CD4-positive, alpha-beta memory T cell (primary cell): ENCODE data around the gene SIX1. TPM values are rescaled to one million over a fixed set of nuclear protein-coding genes. Genes with fewer than 3 reads are reported as not detected.

Experiments
- CTCF ChIA-PET: fragments of 350-600 bp; sonication (Branson Sonifier 250); formaldehyde crosslinking; loops from one replicate; lab custom pipeline; 2021; ENCODE audit warnings: inconsistent platforms; ENCODE audit not compliant: partially characterized antibody; lab: Charles Lee
- POLR2A ChIA-PET: fragments of 350-600 bp; sonication (Branson Sonifier 250); formaldehyde crosslinking; loops from one replicate; lab custom pipeline; 2021; ENCODE audit not compliant: partially characterized antibody; lab: Charles Lee
- DNase-seq, 5 donors: peaks; one replicate each; pipeline versions ENCODE4 v3.0.0 to v3.0.0-alpha.2; 2020 to 2022; ENCODE audit warnings: mixed read lengths in 1 of 5
- H3K27ac ChIP-seq: one replicate; pipeline ENCODE4 v1.7.0; 2013; ENCODE audit warnings: low read depth, low read length
- H3K27me3 ChIP-seq: 2 replicates; pipeline ENCODE4 v1.7.0; 2013; ENCODE audit warnings: mild to moderate bottlenecking, low read length, moderate library complexity; ENCODE audit not compliant: insufficient read depth
- H3K36me3 ChIP-seq: 2 replicates; pipeline ENCODE4 v1.7.0; 2013; ENCODE audit warnings: mild to moderate bottlenecking, low read length, moderate library complexity; ENCODE audit not compliant: insufficient read depth
- H3K4me1 ChIP-seq: 2 replicates; pipeline ENCODE4 v1.7.0; 2013; ENCODE audit warnings: mild to moderate bottlenecking, low read length, moderate library complexity; ENCODE audit not compliant: insufficient read depth
- H3K4me3 ChIP-seq, 2 donors: one replicate each; pipeline ENCODE4 v1.7.0; 2013; ENCODE audit warnings: low read length in 2 of 2, mild to moderate bottlenecking in 1 of 2
- H3K9me3 ChIP-seq, 2 donors: one replicate each; pipeline ENCODE4 v1.7.0; 2013; ENCODE audit warnings: low read length in 2 of 2, control low read depth in 1 of 2; ENCODE audit not compliant: control insufficient read depth in 1 of 2
- H3K27ac Mint-ChIP-seq, 7 donors: one replicate each; pipeline ENCODE4 v1.8.0; 2020 to 2021; ENCODE audit warnings: mixed read lengths in 7 of 7, mild to moderate bottlenecking in 6 of 7, inconsistent platforms in 3 of 7, moderate library complexity in 3 of 7
- H3K27me3 Mint-ChIP-seq, 2 donors: one replicate each; pipeline ENCODE4 v1.8.0; 2020 to 2021; ENCODE audit warnings: mixed read lengths in 2 of 2
- H3K36me3 Mint-ChIP-seq, 2 donors: one replicate each; pipeline ENCODE4 v1.8.0; 2020 to 2021; ENCODE audit warnings: mixed read lengths in 2 of 2, inconsistent platforms in 1 of 2, mild to moderate bottlenecking in 1 of 2
- H3K4me1 Mint-ChIP-seq, 4 donors: one replicate each; pipeline ENCODE4 v1.8.0; 2020 to 2021; ENCODE audit warnings: mixed read lengths in 4 of 4, mild to moderate bottlenecking in 1 of 4
- H3K4me3 Mint-ChIP-seq, 8 donors: one replicate each; pipeline ENCODE4 v1.8.0; 2020 to 2021; ENCODE audit warnings: mixed read lengths in 8 of 8, mild to moderate bottlenecking in 7 of 8, moderate library complexity in 6 of 8, inconsistent platforms in 3 of 8
- H3K9me3 Mint-ChIP-seq, 8 donors: one replicate each; pipeline ENCODE4 v1.8.0; 2020 to 2021; ENCODE audit warnings: mixed read lengths in 8 of 8, mild to moderate bottlenecking in 5 of 8, inconsistent platforms in 3 of 8, moderate library complexity in 1 of 8
- intact Hi-C: fragments of 100-400 bp; cut with micrococcal nuclease; formaldehyde crosslinking; loops from one replicate; pipeline ENCODE4 v1.15.1; 2023
- polyA plus RNA-seq, 2 donors: library from polyadenylated mRNA; unstranded; fragments of 300-500 nt; fragmentation: Illumina TruSeq; gene quantifications; one replicate each; pipeline ENCODE4 v1.2.3, GENCODE V29; 2021
- total RNA-seq, 2 experiments: library from RNA; stranded (reverse); gene quantifications; one replicate each; pipeline ENCODE4 v1.2.3, GENCODE V29; 2021

The SIX1 gene
- total and polyA plus RNA-seq, 4 experiments from 2014 or later: not detected

GRCh38 chr14:60644666-60645065 is 4.6 kb downstream of the SIX1 start:
- DNase-seq: no peak
- Mint-ChIP-seq H3K4me1 (peaks cover 11 to 53% (median 32%) of the 10 kb centered on the region in 4 donors), H3K27me3 (peaks cover 66 to 71% of the 10 kb centered on the region in 2 donors), H3K27ac (no peak overlapping the region), H3K9me3 (peaks cover 0 to 5% (median 0%) of the 10 kb centered on the region in 8 donors), H3K36me3 (peaks cover 0 to 4% of the 10 kb centered on the region in 2 donors), H3K4me3 (no peak overlapping the region)
- Histone ChIP-seq H3K36me3 (no peaks in the 10 kb centered on the region), H3K9me3 (no peaks in the 10 kb centered on the region), H3K27ac (no peak overlapping the region), H3K4me3 (no peak overlapping the region), H3K4me1 (peaks cover 34% of the 10 kb centered on the region), H3K27me3 (peaks cover 72% of the 10 kb centered on the region)
- CTCF ChIA-PET: no interaction called here
- intact Hi-C loops: no loop called here
- POLR2A ChIA-PET: no interaction called here

- peaks cover 0 to 4% of the 10 kb centered on the region in 2 donors for H3K36me3 Mint-ChIP-seq
- peaks cover 11 to 48% (median 29%) of the 10 kb centered on the region in 4 donors for H3K4me1 Mint-ChIP-seq
- Histone ChIP-seq H3K27me3 (peaks cover 82% of the 10 kb centered on the region), H3K36me3 (no peaks in the 10 kb centered on the region), H3K9me3 (no peaks in the 10 kb centered on the region), H3K27ac (no peak overlapping the region), H3K4me1 (peaks cover 30% of the 10 kb centered on the region), H3K4me3 (no peak overlapping the region)
- peaks cover 0 to 6% (median 0%) of the 10 kb centered on the region in 8 donors for H3K9me3 Mint-ChIP-seq
- H3K4me3 Mint-ChIP-seq: peak overlapping the region in 2 of 8 donors; percentile 47 to 60
- no peak overlapping the region for H3K27ac Mint-ChIP-seq
- H3K27me3 Mint-ChIP-seq: peaks cover 73 to 74% of the 10 kb centered on the region in 2 donors
- intact Hi-C loops: no loop called here
- POLR2A ChIA-PET: no interaction called here
- CTCF ChIA-PET: no interaction called here
- no peak for DNase-seq
Observed at GRCh38 chr14:60643463-60644314, 5.6 kb downstream of the SIX1 start.

GRCh38 chr14:60643141-60643462 is 6.2 kb downstream of the SIX1 start:
- Mint-ChIP-seq H3K4me3 (peak overlapping the region in 4 of 8 donors; percentile 15 to 60 (median 54)), H3K36me3 (peaks cover 0 to 3% of the 10 kb centered on the region in 2 donors), H3K4me1 (peaks cover 13 to 49% (median 31%) of the 10 kb centered on the region in 4 donors), H3K27ac (no peak overlapping the region), H3K27me3 (peaks cover 77 to 78% of the 10 kb centered on the region in 2 donors), H3K9me3 (peaks cover 0 to 5% (median 0%) of the 10 kb centered on the region in 8 donors)
- H3K27ac ChIP-seq: no peak overlapping the region
- no peaks in the 10 kb centered on the region for H3K36me3 ChIP-seq
- POLR2A ChIA-PET: no interaction called here
- DNase-seq: no peak
- peaks cover 87% of the 10 kb centered on the region for H3K27me3 ChIP-seq
- H3K9me3 ChIP-seq: no peaks in the 10 kb centered on the region
- peaks cover 29% of the 10 kb centered on the region for H3K4me1 ChIP-seq
- intact Hi-C loops: no loop called here
- CTCF ChIA-PET: no interaction called here
- H3K4me3 ChIP-seq: no peak overlapping the region

GRCh38 chr14:60642270-60643140 is 6.8 kb downstream of the SIX1 start:
- H3K27ac ChIP-seq: no peak overlapping the region
- peaks cover 29% of the 10 kb centered on the region for H3K4me1 ChIP-seq
- POLR2A ChIA-PET: no interaction called here
- H3K4me3 ChIP-seq: no peak overlapping the region
- CTCF ChIA-PET: no interaction called here
- no peak for DNase-seq
- peaks cover 84% of the 10 kb centered on the region for H3K27me3 ChIP-seq
- Mint-ChIP-seq H3K36me3 (no peaks in the 10 kb centered on the region), H3K27me3 (peaks cover 76 to 77% of the 10 kb centered on the region in 2 donors), H3K27ac (no peak overlapping the region), H3K9me3 (peaks cover 0 to 5% (median 0%) of the 10 kb centered on the region in 8 donors), H3K4me3 (peak overlapping the region in 4 of 8 donors; percentile 10 to 60 (median 54)), H3K4me1 (peaks cover 14 to 46% (median 30%) of the 10 kb centered on the region in 4 donors)
- no peaks in the 10 kb centered on the region for H3K36me3 ChIP-seq
- no peaks in the 10 kb centered on the region for H3K9me3 ChIP-seq
- intact Hi-C loops: no loop called here

GRCh38 chr14:60641742-60642269 is 7.5 kb downstream of the SIX1 start:
- peaks cover 0 to 5% (median 0%) of the 10 kb centered on the region in 8 donors for H3K9me3 Mint-ChIP-seq
- no peak for DNase-seq
- CTCF ChIA-PET: no interaction called here
- Histone ChIP-seq H3K4me3 (no peak overlapping the region), H3K9me3 (no peaks in the 10 kb centered on the region), H3K36me3 (no peaks in the 10 kb centered on the region), H3K27me3 (peaks cover 82% of the 10 kb centered on the region), H3K27ac (no peak overlapping the region), H3K4me1 (peaks cover 26% of the 10 kb centered on the region)
- H3K27ac Mint-ChIP-seq: no peak overlapping the region
- H3K27me3 Mint-ChIP-seq: peaks cover 71 to 72% of the 10 kb centered on the region in 2 donors
- intact Hi-C loops: no loop called here
- peaks cover 9 to 42% (median 26%) of the 10 kb centered on the region in 4 donors for H3K4me1 Mint-ChIP-seq
- POLR2A ChIA-PET: no interaction called here
- H3K36me3 Mint-ChIP-seq: no peaks in the 10 kb centered on the region
- peak overlapping the region in 3 of 8 donors; percentile 25 to 38 (median 30) for H3K4me3 Mint-ChIP-seq

- Mint-ChIP-seq H3K4me3 (peak overlapping the region in 3 of 8 donors; percentile 22 to 30 (median 25)), H3K27ac (no peak overlapping the region), H3K27me3 (peaks cover 71 to 72% of the 10 kb centered on the region in 2 donors), H3K9me3 (peaks cover 0 to 5% (median 0%) of the 10 kb centered on the region in 8 donors), H3K4me1 (peaks cover 10 to 38% (median 26%) of the 10 kb centered on the region in 4 donors), H3K36me3 (no peaks in the 10 kb centered on the region)
- Histone ChIP-seq H3K27ac (no peak overlapping the region), H3K27me3 (peaks cover 78% of the 10 kb centered on the region), H3K4me1 (peaks cover 26% of the 10 kb centered on the region), H3K4me3 (no peak overlapping the region), H3K9me3 (no peaks in the 10 kb centered on the region), H3K36me3 (no peaks in the 10 kb centered on the region)
- no peak for DNase-seq
- intact Hi-C loops: no loop called here
- ChIA-PET POLR2A (no interaction called here), CTCF (no interaction called here)
Observed at GRCh38 chr14:60640859-60641741, 8.2 kb downstream of the SIX1 start.
